Left hindlimb (tissue), 1 donor: ENCODE data around the gene ITGB5.
A peak's percentile ranks its signal among the peaks of the same experiment; 100 is the strongest.
"Not testable (repeated sequence)": the region's sequence is repeated elsewhere in the genome, so short reads cannot be mapped to it uniquely, and the experiment has no call there.

ENCODE experiments used
- DNase-seq: peaks from one replicate; pipeline ENCODE4 v3.0.0-alpha.2; 2018

The ITGB5 gene

DNA sequence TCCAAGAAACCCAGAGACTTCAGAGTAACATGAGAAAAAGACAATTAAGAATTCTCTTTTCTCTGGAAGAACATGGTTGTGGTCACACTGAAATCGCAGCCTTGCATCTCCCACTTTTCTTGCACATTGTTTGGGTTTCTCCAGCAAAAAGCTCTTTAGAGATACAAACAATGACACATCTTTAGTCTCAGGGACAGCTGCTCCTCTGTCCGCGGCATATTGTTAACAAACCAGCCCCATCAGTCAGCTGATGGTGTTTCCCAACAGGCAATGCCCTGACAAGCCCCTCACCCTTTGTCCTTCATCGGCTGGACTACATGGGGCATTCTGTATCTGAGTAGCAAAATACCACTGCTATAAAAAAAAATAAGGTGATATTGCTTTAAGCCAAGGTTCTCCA lies 103.5 kb downstream of the ITGB5 start:
- no peak for DNase-seq

- not testable (repeated sequence) for DNase-seq
Measured at GRCh38 chr3:124782377-124782712, 104.8 kb downstream of the ITGB5 start.

GRCh38 chr3:124781476-124782376 lies 105.4 kb downstream of the ITGB5 start:
- DNase-seq, result peak; percentile 23

DNA sequence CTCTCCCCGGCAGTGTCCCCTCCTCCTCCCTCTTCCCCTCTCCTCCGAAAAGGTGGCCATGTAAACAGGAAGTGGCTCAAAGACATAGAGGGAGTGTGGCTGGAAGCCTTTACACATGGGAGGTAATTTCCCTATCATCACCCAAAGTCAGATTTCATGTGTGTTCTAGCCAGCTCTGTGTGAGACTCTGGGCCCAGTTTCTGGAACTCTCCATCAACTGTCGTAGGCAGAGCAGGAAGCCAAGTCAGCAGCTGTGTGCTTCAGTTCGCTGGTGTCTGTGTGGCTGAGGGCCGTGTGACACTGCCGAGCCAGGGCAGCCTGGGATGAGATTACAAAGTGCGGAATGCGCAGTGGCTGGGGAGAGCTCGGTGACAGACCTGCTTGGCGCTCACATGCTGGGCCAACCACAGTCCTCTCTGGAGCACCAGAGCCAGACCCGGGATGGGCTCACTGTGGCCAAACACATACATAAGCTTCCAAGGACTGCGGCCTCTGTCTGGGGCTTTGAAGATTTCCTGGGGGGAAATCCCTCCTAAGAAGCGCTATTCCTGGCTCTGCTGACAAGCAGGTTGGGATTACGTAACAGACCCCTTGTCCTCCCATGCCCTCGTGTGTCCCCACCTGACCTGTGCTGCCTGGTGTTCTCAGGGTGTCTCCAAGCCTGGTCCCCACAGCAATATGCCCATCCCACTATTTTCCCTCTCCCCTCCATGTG lies 106.2 kb downstream of the ITGB5 start:
- peak; percentile 83 for DNase-seq

DNA sequence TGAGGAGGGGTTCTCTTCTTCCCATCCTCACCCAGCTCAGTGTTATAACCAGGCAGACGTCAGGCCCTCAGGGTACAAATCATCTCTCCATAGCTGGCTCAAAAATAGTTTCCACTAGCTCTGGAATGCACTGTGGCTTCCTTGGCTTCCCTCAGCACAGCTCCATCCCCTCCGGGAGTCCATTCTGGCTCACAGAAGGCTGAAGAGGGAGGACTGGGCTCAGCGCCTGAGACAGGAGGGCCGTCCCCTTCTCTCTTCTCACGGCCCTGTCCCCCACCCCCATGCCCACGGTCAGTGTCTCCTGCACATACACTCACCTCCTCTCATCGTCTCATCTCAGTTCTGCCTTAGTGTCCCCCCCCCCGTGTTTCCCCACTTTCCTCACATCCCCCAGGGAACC lies 106.8 kb downstream of the ITGB5 start:
- peak; percentile 91 for DNase-seq

GRCh38 chr3:124779751-124780191 lies 107.4 kb downstream of the ITGB5 start:
- DNase-seq, result peak; percentile 50

- DNase-seq, result peak; percentile 31
Measured at GRCh38 chr3:124779116-124779515, 108.0 kb downstream of the ITGB5 start.

GRCh38 chr3:124777762-124778470 lies 109.2 kb downstream of the ITGB5 start:
- DNase-seq, result no peak

DNA sequence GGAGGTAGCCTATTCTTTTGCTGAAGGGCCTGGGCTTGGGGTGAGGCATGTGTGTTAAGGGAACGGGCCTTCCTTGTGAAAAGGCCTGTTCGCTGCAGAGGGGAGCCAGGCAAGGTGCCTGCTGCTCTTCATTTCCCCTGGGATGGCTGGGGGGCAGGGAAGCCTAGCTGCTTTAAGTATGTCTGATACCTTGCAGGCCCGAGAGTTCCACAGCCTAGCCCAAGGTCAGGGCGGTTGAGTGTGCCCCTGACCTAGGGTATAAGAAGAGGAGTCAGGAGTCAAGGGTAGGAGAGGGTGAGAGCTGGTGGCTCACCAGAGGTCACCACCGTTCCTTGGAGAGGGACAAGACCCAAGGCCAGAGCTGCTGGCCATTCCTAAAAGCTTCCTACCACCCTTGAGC lies 110.3 kb downstream of the ITGB5 start:
- no peak for DNase-seq

GRCh38 chr3:124775877-124776276 lies 111.3 kb downstream of the ITGB5 start:
- no peak for DNase-seq

GRCh38 chr3:124774841-124775402 lies 112.2 kb downstream of the ITGB5 start:
- no peak for DNase-seq

- DNase-seq, result peak; percentile 73
Measured at GRCh38 chr3:124774327-124774718, 112.8 kb downstream of the ITGB5 start.

DNA sequence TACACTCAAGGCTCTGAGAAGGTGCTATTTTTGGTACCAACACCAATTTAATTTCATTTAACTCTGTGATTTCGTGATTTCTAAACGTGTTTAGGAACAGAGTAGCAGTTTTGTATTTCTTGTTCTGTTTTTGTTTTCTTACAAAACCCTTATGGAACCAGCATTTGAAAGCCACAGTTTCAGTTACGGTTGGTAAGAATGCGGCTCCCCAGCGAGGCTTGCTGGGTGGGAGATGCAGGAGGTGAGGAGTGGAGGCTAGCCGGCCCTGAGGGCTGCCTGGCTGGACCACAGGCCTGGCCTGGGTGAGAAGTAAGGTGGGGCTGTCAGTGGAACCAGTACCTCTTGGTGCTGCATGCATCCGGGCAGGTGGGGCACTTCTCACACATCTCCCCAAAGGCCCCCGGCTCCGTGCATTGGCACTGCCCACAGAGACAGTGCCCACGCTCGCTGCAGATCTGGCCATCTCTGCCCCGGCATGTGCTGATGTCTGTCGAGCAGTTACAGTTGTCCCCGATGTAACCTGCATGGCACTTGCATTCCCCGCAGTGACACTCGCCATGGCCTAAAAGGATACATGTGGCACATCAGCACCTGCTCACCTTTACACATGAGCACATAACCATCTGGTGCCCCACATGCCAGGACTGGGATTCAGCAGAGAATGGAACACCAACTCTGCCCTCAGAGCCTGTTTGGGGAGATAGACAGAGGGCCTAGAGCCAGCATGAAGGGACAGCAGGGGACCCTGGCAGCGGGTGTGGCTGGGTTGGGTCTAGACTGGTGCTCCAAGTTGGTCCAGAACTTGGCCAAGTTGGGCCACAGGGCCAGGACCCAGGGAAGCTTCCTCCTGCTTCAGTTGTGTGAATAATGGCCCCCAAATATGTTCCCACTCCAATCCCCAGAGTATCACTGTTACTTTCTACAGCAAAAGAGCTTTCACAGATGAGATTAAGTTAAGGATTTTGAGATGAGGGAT lies 113.5 kb downstream of the ITGB5 start:
- no peak for DNase-seq

DNA sequence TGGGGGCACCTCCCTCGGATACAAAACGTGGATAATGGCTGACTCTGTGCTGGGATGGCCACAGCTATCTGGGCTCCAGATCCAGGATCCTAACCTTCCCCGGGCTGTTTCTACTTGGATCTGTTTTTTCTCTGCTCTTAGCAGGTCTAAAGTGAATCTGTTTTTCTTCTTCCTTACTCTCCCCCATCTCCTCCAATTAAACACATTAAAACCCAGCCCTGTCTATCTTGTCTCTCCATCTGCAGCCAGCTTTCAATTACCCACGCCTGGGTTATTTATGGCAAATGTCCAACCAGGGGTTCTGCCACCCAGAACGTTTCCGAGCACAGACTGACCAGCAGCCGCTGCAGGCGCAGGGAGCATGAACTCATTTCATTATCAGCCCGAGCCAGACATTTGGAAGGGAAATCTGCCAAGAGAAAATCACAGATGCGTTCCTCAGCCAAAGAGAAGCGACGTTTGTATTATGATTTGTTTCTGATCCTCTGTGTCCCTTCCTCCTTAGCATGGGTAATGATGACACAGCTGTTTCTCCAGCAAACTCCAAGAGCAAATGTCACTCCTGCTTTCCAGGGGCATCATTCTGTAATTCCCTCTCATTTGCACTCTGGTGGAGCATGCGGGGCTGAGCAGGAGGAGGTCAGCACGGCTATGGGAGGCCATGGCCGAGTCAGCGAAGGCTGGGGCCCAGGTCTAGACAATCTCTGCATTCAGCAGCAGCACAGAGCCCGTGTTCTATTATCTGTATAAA lies 114.9 kb downstream of the ITGB5 start:
- peak; percentile 62 for DNase-seq

DNA sequence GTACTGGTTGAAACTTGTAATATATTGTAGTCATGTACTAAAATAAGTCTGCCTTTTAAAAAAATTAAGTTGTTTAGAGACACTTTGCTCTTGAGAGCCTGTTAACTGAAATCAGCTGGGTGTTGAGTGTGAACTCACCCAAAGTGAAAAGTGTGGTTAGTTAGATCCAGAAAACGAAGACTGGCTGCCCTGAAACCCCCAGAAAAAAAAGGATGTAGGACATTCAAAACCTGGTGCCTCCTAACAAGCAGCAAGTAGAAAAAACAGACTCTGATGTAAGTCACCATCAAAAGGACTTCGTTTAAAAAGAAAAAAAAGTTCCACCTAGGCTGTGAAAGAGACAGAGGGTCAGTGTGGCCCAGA lies 116.1 kb downstream of the ITGB5 start:
- DNase-seq, result no peak

- DNase-seq, result peak; percentile 82
Measured at GRCh38 chr3:124770336-124771082, 116.7 kb downstream of the ITGB5 start.

DNA sequence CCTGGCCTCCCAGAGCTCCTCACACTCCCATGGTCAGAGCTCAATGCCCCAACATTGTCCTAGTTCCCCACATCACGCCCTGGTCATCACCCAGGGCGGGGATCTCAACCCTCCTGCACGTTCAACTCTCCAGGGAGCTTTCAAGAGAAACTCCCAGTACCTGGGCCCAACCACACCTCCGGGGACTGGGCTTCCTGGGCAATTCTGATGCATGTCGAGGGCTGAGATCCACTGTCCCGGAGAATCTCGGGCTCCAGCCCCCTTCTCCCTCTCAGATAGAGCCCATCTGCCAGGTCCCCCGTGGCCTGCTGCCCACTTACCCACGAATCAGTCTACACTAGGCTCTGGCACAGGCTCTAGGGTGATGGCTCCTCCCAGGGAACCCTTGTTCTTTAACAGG lies 117.7 kb downstream of the ITGB5 start:
- DNase-seq, result no peak

DNA sequence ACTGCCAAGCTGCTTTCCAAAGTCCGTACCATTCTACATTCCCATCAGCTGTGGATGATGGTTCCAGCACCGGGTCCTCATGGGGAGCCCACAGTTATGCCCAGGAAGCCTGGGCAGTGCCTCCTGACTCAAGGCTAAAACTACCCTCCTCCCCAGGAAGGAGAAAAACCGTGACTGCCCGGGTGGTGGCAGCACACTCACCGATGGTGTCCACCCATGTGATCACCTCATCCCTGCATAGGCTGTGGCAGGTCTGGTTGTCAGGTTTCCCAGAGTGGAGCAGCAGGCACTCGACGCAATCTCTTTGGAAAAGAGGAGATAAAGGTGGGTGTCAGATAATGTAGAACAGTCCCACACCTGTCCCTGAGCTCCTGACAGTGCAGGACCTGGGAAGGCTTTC lies 118.4 kb downstream of the ITGB5 start:
- no peak for DNase-seq

- DNase-seq, result no peak
Measured at GRCh38 chr3:124767691-124768090, 119.5 kb downstream of the ITGB5 start.

- peak; percentile 27 for DNase-seq
Measured at GRCh38 chr3:124767264-124767663, 119.9 kb downstream of the ITGB5 start.
